Nephron progenitor cell (in vitro differentiated cells): ENCODE measurements around the gene SLC22A4.

Experiments
- DNase-seq: peaks from one replicate; pipeline ENCODE4 v3.0.0; 2021
- H3K27ac Mint-ChIP-seq: 2 replicates; pipeline ENCODE4 v1.8.0; 2021; ENCODE audit warnings: mild to moderate bottlenecking, moderate library complexity, mixed read lengths
- H3K27me3 Mint-ChIP-seq: 2 replicates; pipeline ENCODE4 v1.8.0; 2021; ENCODE audit warnings: mild to moderate bottlenecking, low read depth, mixed read lengths; ENCODE audit not compliant: poor library complexity
- H3K36me3 Mint-ChIP-seq: 2 replicates; pipeline ENCODE4 v1.8.0; 2021; ENCODE audit warnings: low read depth, mixed read lengths
- H3K4me1 Mint-ChIP-seq: 2 replicates; pipeline ENCODE4 v1.8.0; 2021; ENCODE audit warnings: mixed read lengths
- H3K4me3 Mint-ChIP-seq: 2 replicates; pipeline ENCODE4 v1.8.0; 2021; ENCODE audit warnings: mild to moderate bottlenecking, moderate library complexity, mixed read lengths
- H3K9me3 Mint-ChIP-seq: 2 replicates; pipeline ENCODE4 v1.8.0; 2021; ENCODE audit warnings: mild to moderate bottlenecking, moderate library complexity, mixed read lengths
- CTCF ChIP-seq: fragments of 200-600 bp; sonication (generic); IDR thresholded peaks from 2 replicates; pipeline ENCODE4 v1.5.0; 2021; ENCODE audit warnings: antibody characterized with exemption

Gene SLC22A4

GRCh38 chr5:132293066-132293991, 865 bp upstream of the SLC22A4 start:
- Mint-ChIP-seq H3K27me3 (peaks cover 41% of the 10 kb centered on the region), H3K9me3 (no peaks in the 10 kb centered on the region), H3K4me3 (peak overlapping the region; percentile 88), H3K4me1 (peaks cover 31% of the 10 kb centered on the region), H3K27ac (peak overlapping the region; percentile 99), H3K36me3 (no peaks in the 10 kb centered on the region)
- TF ChIP-seq CTCF, result no peak
- DNase-seq, result peak; percentile 88

- no peak for TF ChIP-seq CTCF
- DNase-seq, result peak; percentile 53
- Mint-ChIP-seq H3K4me3 (peak overlapping the region; percentile 88), H3K27me3 (peaks cover 32% of the 10 kb centered on the region), H3K27ac (no peak overlapping the region), H3K36me3 (no peaks in the 10 kb centered on the region), H3K9me3 (no peaks in the 10 kb centered on the region), H3K4me1 (peaks cover 32% of the 10 kb centered on the region)
Observed at GRCh38 chr5:132294728-132295504, 722 bp downstream of the SLC22A4 start.

- Mint-ChIP-seq H3K27ac (no peak overlapping the region), H3K4me1 (peaks cover 32% of the 10 kb centered on the region), H3K27me3 (peaks cover 29% of the 10 kb centered on the region), H3K36me3 (no peaks in the 10 kb centered on the region), H3K4me3 (peak overlapping the region; percentile 88), H3K9me3 (no peaks in the 10 kb centered on the region)
- DNase-seq, result no peak
- TF ChIP-seq CTCF, result no peak
Observed at GRCh38 chr5:132295505-132296411, 1.6 kb downstream of the SLC22A4 start.

- Mint-ChIP-seq H3K4me1 (peaks cover 32% of the 10 kb centered on the region), H3K36me3 (no peaks in the 10 kb centered on the region), H3K4me3 (no peak overlapping the region), H3K27ac (no peak overlapping the region), H3K9me3 (no peaks in the 10 kb centered on the region), H3K27me3 (peaks cover 29% of the 10 kb centered on the region)
- no peak for DNase-seq
- TF ChIP-seq CTCF, result no peak
Observed at GRCh38 chr5:132296412-132297016, 2.3 kb downstream of the SLC22A4 start.

- TF ChIP-seq CTCF, result no peak
- Mint-ChIP-seq H3K27ac (no peak overlapping the region), H3K4me1 (peaks cover 32% of the 10 kb centered on the region), H3K4me3 (no peak overlapping the region), H3K9me3 (no peaks in the 10 kb centered on the region), H3K27me3 (peaks cover 29% of the 10 kb centered on the region), H3K36me3 (no peaks in the 10 kb centered on the region)
- DNase-seq, result no peak
Observed at GRCh38 chr5:132297211-132297940, 3.2 kb downstream of the SLC22A4 start.
